Hematopoietic multipotent progenitor cell treated with erythropoietin and hydrocortisone succinate and interleukin-3 and kit ligand, for 4 days (in vitro differentiated cells): ENCODE measurements around the gene ANKRD13B.
A peak's percentile ranks its signal among the peaks of the same experiment; 100 is the strongest.
"Not testable (repeated sequence)": the region's sequence is repeated elsewhere in the genome, so short reads cannot be mapped to it uniquely, and the experiment has no call there.

ENCODE experiments used
- DNase-seq: peaks from one replicate; pipeline ENCODE4 v3.0.0-alpha.2; 2015

ANKRD13B gene

GRCh38 chr17:29592850-29593551, at the start of gene ANKRD13B:
TSS of gene ANKRD13B (plus strand) at chr17:29593132. CDS start at chr17:29593622, 490 bp downstream.
- DNase-seq, result peak; percentile 71

GRCh38 chr17:29544066-29544465, 48.9 kb upstream of the ANKRD13B start:
- DNase-seq, result no peak

GRCh38 chr17:29546085-29546484, 46.8 kb upstream of the ANKRD13B start:
- DNase-seq, result no peak

- DNase-seq, result no peak
Measured at GRCh38 chr17:29546830-29547229, 46.1 kb upstream of the ANKRD13B start.

GRCh38 chr17:29549177-29549923, 43.6 kb upstream of the ANKRD13B start:
- DNase-seq, result peak; percentile 67

- no peak for DNase-seq
Measured at GRCh38 chr17:29555840-29556239, 37.1 kb upstream of the ANKRD13B start.

GRCh38 chr17:29557085-29557738, 35.7 kb upstream of the ANKRD13B start:
- peak; percentile 76 for DNase-seq

GRCh38 chr17:29557739-29558116, 35.2 kb upstream of the ANKRD13B start:
- no peak for DNase-seq

- not testable (repeated sequence) for DNase-seq
Measured at GRCh38 chr17:29558139-29558538, 34.8 kb upstream of the ANKRD13B start.

- DNase-seq, result no peak
Measured at GRCh38 chr17:29559640-29560039, 33.3 kb upstream of the ANKRD13B start.

GRCh38 chr17:29560316-29560715, 32.6 kb upstream of the ANKRD13B start:
- DNase-seq, result peak; percentile 58

- peak; percentile 74 for DNase-seq
Measured at GRCh38 chr17:29561554-29562517, 31.1 kb upstream of the ANKRD13B start.

GRCh38 chr17:29562615-29563014, 30.3 kb upstream of the ANKRD13B start:
- no peak for DNase-seq

- DNase-seq, result no peak
Measured at GRCh38 chr17:29563816-29564215, 29.1 kb upstream of the ANKRD13B start.

- DNase-seq, result peak; percentile 77
Measured at GRCh38 chr17:29565643-29566472, 27.1 kb upstream of the ANKRD13B start.

- DNase-seq, result peak; percentile 85
Measured at GRCh38 chr17:29566473-29567303, 26.2 kb upstream of the ANKRD13B start, which contains the start of gene ABHD15. TSS of gene ABHD15 (minus strand) at chr17:29567037. CDS start at chr17:29566966, 71 bp downstream.

- DNase-seq, result no peak
Measured at GRCh38 chr17:29567304-29567553, 25.7 kb upstream of the ANKRD13B start.

- peak; percentile 87 for DNase-seq
Measured at GRCh38 chr17:29567554-29568330, 25.2 kb upstream of the ANKRD13B start.

GRCh38 chr17:29568331-29569244, 24.3 kb upstream of the ANKRD13B start, which contains the start of gene TP53I13:
TSS of gene TP53I13 (plus strand) at chr17:29568701. CDS start at chr17:29568759, 58 bp downstream.
- DNase-seq, result peak; percentile 95
